Activated naive CD8-positive, alpha-beta T cell treated with anti-CD3 and anti-CD28 coated beads, Interleukin-2, amount 50 U/mL, for 24 hours (primary cell): Measurements from ENCODE around the gene PLP1.
A peak's percentile ranks its signal among the peaks of the same experiment; 100 is the strongest.

Source experiments
- ATAC-seq: fragments of 150-1000 bp; cut with Tn5 transposase; one replicate; pipeline ENCODE4 v1.10.0; 2021
- DNase-seq: peaks from one replicate; pipeline ENCODE4 v3.0.0; 2021
- H3K27ac Mint-ChIP-seq: one replicate; pipeline ENCODE4 v1.8.0; 2021; ENCODE audit warnings: mild to moderate bottlenecking, mixed read lengths
- H3K27me3 Mint-ChIP-seq: one replicate; pipeline ENCODE4 v1.8.0; 2021; ENCODE audit warnings: mixed read lengths
- H3K36me3 Mint-ChIP-seq: one replicate; pipeline ENCODE4 v1.8.0; 2021; ENCODE audit warnings: low read depth, mixed read lengths
- H3K4me1 Mint-ChIP-seq: one replicate; pipeline ENCODE4 v1.8.0; 2021; ENCODE audit warnings: mixed read lengths
- H3K4me3 Mint-ChIP-seq: one replicate; pipeline ENCODE4 v1.8.0; 2021; ENCODE audit warnings: mild to moderate bottlenecking, moderate library complexity, mixed read lengths
- H3K9me3 Mint-ChIP-seq: one replicate; pipeline ENCODE4 v1.8.0; 2021; ENCODE audit warnings: mixed read lengths

PLP1 gene, protein sequence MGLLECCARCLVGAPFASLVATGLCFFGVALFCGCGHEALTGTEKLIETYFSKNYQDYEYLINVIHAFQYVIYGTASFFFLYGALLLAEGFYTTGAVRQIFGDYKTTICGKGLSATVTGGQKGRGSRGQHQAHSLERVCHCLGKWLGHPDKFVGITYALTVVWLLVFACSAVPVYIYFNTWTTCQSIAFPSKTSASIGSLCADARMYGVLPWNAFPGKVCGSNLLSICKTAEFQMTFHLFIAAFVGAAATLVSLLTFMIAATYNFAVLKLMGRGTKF

DNA sequence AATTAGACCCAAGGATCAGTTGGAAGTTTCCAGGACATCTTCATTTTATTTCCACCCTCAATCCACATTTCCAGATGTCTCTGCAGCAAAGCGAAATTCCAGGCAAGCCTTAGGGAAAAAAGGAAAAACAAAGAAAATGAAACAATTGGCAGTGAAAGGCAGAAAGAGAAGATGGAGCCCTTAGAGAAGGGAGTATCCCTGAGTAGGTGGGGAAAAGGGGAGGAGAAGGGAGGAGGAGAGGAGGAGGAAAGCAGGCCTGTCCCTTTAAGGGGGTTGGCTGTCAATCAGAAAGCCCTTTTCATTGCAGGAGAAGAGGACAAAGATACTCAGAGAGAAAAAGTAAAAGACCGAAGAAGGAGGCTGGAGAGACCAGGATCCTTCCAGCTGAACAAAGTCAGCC, at the start of gene PLP1:
Gene PLP1, plus strand, starts transcription at position 295 of the 400 bp plus-strand sequence. CDS start 156 bp downstream, outside the sequence.
- Mint-ChIP-seq H3K4me1 (no peaks in the 10 kb centered on the region), H3K4me3 (no peak within 1 kb of the TSS), H3K36me3 (no peaks in the 10 kb centered on the region), H3K27me3 (peaks cover 3% of the 10 kb centered on the region), H3K9me3 (no peaks in the 10 kb centered on the region), H3K27ac (no peak within 1 kb of the TSS)
- no peak for ATAC-seq
- no peak for DNase-seq

DNA sequence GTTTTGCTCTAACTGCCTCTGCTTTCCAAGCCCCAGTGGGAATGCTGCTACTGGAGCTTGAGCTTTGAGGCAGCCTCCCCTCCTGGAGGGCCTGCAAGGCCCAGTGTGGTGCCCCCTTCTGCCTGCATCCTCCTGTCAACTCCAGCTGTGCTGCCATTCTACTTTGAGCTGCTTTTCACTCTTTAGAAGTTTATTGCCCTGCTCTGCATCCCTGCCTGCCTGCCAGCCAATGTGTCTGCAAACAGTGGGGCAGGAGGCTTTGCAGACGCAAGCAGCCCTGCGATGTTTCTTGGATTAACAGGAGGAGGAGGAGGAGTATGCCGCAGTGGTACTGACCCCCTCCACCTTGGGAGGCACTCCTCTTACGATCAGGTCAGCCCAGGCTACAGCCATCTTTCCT, 49.5 kb upstream of the PLP1 start:
- H3K4me1 Mint-ChIP-seq = no peaks in the 10 kb centered on the region
- H3K9me3 Mint-ChIP-seq = no peaks in the 10 kb centered on the region
- H3K4me3 Mint-ChIP-seq = no peak overlapping the region
- no peak for DNase-seq
- peaks cover 3% of the 10 kb centered on the region for H3K27me3 Mint-ChIP-seq
- no peak overlapping the region for H3K27ac Mint-ChIP-seq
- H3K36me3 Mint-ChIP-seq = no peaks in the 10 kb centered on the region
- ATAC-seq = no peak

DNA sequence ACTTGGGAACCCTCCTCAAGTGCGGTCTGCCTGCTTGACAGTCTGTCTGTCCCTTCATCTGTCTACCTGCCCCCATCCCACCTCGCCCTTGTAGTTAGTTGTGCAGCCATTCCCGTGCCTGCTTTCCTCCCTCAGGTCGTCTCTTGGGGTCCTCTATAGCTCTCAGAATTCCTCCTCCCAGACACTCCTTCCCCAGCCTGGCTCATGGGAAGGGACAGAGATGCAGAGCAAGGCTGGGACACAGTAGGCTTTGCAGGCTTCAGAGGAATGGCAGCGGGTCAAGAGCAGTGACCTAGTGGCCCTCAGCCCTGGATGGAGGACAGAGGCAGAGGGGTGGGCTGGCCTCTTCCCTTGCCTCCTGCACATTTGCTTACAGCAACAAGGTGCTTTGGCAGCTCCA, 47.6 kb upstream of the PLP1 start:
- ATAC-seq = no peak
- no peaks in the 10 kb centered on the region for H3K36me3 Mint-ChIP-seq
- no peaks in the 10 kb centered on the region for H3K9me3 Mint-ChIP-seq

DNA sequence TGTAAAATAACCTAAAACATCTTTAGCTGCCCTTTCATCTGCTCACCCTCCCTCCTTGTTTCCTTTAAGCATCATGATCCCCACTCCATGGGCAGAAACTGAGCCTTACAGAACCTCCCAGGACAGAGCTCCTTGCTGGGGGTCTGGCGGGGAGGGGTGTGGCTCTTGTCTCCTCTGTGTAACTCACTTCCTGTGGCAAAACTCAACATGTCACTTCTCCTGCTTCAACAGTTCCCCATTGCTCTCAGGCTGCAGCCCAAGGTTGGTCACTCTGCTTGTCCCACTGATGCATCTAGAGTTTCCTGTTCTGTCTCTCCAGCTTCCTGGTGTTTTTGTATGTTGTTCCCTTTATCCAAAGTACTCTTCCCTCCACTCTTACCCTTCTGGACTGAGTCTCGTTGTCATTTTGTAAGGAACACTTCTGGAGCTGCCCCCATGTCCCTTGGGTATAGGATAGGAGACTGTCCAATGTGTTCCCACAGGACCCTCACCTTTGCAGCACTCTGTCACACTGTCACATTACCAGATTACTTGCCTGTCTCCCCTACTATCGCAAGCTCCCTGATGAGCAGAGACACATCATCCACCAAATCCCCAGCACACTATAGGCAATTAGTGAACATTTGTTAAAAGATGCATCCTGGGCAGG, 46.4 kb upstream of the PLP1 start:
- Mint-ChIP-seq H3K27me3 (peaks cover 3% of the 10 kb centered on the region), H3K9me3 (no peaks in the 10 kb centered on the region), H3K36me3 (no peaks in the 10 kb centered on the region), H3K4me1 (peaks cover 9% of the 10 kb centered on the region), H3K27ac (no peak overlapping the region), H3K4me3 (no peak overlapping the region)
- DNase-seq (no peak), ATAC-seq (no peak)

More for the DNA sequence above, 47.6 kb upstream of the PLP1 start:
- H3K27me3 Mint-ChIP-seq = peaks cover 3% of the 10 kb centered on the region
- H3K4me3 Mint-ChIP-seq = no peak overlapping the region
- peaks cover 3% of the 10 kb centered on the region for H3K4me1 Mint-ChIP-seq
- DNase-seq = no peak
- no peak overlapping the region for H3K27ac Mint-ChIP-seq

DNA sequence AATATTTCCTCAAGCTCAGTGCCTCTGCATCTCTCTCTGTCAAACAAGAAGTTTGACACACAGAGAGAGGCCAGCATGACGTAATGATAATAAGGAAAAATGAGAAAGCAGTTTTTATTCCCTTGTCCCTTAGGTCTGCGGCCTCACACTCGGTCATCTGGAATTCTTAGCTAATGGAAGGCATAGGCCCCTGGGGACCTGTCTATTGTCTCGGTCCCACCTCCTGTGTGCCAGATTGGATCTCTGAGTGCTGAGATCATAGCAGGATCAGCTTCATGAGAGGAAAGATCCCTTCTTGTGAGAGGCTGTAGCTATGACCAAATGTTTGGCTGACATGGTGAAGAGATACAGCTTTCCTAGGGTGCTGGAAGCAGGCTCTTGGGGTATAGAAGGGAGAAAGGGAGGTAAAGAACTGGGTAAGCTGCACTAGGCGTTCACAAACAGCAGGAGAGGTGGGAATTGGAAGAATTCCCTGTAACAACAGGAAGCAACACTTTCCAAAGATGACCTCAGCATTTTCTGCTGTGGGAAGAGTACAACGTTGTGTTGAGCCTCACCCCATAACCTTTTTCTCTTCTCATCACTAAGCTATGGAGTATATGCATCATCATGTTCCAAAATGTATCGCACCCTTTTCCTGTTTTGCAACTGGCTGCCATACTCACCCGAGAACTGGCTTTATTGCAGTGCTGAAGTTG, 45.7 kb upstream of the PLP1 start:
- Mint-ChIP-seq H3K27ac (no peak overlapping the region), H3K4me3 (no peak overlapping the region), H3K9me3 (no peaks in the 10 kb centered on the region), H3K4me1 (peaks cover 9% of the 10 kb centered on the region), H3K36me3 (no peaks in the 10 kb centered on the region), H3K27me3 (peaks cover 3% of the 10 kb centered on the region)
- ATAC-seq (no peak), DNase-seq (no peak)

DNA sequence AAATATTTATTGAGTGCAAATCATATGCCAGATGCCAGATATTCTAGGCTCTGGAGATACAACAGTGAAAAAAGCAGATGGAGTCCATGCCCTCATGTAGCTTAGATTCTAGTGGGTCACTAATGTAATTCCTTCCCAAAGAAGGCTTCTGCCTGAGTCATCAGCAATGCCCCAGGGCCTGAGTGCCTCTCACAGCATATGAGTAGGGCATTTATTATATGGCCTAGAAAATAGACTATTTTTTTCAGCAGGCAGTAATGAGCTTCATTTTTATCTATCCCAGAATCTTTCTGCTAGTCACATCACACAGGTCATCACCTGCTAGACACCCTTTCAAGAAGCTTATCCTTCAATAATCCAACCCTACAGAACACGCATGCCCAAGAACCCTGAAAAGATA, 43.6 kb upstream of the PLP1 start:
- Mint-ChIP-seq H3K27ac (no peak overlapping the region), H3K4me3 (no peak overlapping the region), H3K9me3 (no peaks in the 10 kb centered on the region), H3K36me3 (no peaks in the 10 kb centered on the region), H3K27me3 (peaks cover 3% of the 10 kb centered on the region), H3K4me1 (peaks cover 9% of the 10 kb centered on the region)
- no peak for ATAC-seq
- no peak for DNase-seq

DNA sequence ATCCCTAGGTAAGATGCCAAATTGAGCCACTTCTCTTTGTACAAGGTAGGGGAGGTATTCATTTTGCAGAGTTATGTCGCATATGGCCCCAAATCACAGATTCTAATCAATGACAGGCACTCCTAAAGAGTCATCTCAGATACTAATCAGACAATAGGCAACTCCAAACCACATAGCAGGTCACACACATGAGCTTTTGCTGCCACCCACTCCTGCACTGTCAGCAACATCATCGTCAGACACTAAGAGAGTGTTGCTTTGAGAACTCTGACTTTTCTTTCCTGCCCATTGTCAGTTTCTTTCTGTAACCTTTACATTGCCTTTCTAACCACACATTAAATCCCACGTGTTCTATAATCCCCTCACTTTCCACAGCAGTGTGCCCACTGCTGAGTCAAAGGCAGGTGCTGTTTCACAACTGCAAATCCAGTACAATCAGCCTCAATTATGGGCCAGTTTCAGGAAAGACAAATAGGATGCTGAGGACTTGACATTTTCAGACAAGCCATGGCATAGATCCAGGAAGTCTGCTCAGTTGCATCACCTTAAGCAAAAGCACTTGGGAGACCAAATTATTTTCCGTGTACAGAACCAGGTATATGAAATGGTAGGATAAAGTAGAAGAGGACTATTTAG, 42.4 kb upstream of the PLP1 start:
- Mint-ChIP-seq H3K27ac (no peak overlapping the region), H3K4me1 (peaks cover 9% of the 10 kb centered on the region), H3K9me3 (no peaks in the 10 kb centered on the region)

DNA sequence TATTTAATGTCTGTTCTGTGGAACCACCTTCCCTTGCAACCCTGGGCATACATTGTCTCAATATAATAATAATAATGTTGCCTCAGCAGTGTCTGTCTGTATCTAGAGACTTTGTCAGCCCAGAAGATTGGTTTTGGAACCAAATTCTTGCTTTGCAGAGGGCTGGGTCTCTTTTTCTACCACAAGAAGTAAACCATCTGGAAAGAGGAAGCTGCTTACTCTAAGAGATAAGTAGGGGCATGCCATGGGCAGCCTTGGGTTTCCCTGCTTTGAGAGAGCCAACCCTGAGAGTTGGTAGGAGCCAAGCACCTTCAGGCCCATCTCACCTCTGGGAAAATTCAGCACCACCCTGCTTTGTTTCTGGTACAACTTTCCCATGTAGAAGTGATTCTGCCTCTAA, 38.9 kb upstream of the PLP1 start:
- Mint-ChIP-seq H3K9me3 (no peaks in the 10 kb centered on the region), H3K36me3 (no peaks in the 10 kb centered on the region), H3K4me3 (no peak overlapping the region), H3K27ac (no peak overlapping the region), H3K27me3 (no peaks in the 10 kb centered on the region), H3K4me1 (peaks cover 9% of the 10 kb centered on the region)
- no peak for ATAC-seq
- no peak for DNase-seq

More for the DNA sequence above, 42.4 kb upstream of the PLP1 start:
- ATAC-seq (peak; percentile 90), DNase-seq (peak; percentile 1)
- Mint-ChIP-seq H3K4me3 (no peak overlapping the region), H3K27me3 (peaks cover 3% of the 10 kb centered on the region), H3K36me3 (no peaks in the 10 kb centered on the region)

DNA sequence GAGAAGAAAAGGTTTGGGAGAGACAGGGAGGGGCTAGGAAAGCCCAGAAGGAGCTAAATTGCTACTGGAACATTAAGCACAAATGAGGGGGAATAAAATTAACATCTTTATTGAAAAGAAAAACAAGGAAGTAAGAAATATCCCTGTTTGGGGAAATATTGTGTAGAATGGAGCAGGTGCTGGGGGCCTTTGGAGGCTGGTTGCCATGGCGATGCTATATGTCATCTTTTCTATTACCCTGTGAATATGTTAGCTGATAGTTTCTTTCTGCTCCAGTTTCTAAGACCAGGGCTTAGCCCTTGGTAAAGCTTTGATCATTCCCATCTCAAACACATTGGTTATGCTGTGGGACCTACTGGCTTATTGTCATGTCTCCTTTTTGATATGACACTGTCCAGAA, 37.2 kb upstream of the PLP1 start:
- no peaks in the 10 kb centered on the region for H3K27me3 Mint-ChIP-seq
- H3K4me3 Mint-ChIP-seq = no peak overlapping the region
- no peaks in the 10 kb centered on the region for H3K36me3 Mint-ChIP-seq
- H3K27ac Mint-ChIP-seq = no peak overlapping the region
- DNase-seq (no peak), ATAC-seq (no peak)
- H3K9me3 Mint-ChIP-seq = no peaks in the 10 kb centered on the region
- peaks cover 2% of the 10 kb centered on the region for H3K4me1 Mint-ChIP-seq

DNA sequence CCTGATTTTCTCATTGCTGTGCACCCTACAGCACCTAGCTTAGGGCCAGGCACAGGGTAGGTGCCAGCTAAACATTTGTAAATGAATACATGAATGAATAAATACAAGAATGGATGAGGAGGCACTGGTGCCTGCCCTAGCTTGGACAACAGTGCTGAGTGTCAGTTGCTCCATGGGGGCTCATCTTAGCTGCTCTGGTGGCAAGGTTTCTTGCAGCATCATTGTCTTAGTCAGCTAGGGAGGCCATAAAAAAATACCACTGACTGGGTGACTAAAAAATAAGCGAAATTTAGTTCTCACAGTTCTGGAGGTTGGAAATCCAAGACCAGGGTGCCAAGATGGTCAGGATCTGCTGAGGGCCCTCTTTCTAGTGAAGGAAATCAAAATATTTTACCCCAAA, 34.8 kb upstream of the PLP1 start:
- ATAC-seq = no peak

DNA sequence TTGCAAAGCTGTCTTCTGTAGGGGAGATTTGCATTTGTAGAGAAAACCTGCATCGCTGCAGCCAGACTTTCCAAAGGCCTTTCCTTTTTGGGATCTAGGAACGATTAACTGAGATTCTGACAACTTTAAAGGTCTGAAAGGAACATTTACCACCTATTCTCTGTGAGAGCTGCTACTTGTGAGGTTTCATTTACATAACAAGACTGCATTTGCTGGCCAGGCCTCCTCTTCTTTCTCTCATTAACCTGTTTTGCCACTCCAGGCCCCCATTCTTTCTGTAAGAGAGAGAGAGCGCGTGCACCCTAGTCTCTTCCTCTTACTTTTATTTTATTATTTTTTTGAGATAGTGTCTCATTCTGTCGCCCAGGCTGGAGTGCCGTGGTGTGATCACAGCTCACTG, 34.3 kb upstream of the PLP1 start:
- ATAC-seq (no peak), DNase-seq (no peak)
- no peaks in the 10 kb centered on the region for H3K27me3 Mint-ChIP-seq
- no peaks in the 10 kb centered on the region for H3K9me3 Mint-ChIP-seq
- H3K4me3 Mint-ChIP-seq = no peak overlapping the region
- no peaks in the 10 kb centered on the region for H3K4me1 Mint-ChIP-seq
- no peak overlapping the region for H3K27ac Mint-ChIP-seq
- no peaks in the 10 kb centered on the region for H3K36me3 Mint-ChIP-seq

More for the DNA sequence above, 34.8 kb upstream of the PLP1 start:
- H3K9me3 Mint-ChIP-seq = no peaks in the 10 kb centered on the region
- H3K4me3 Mint-ChIP-seq = no peak overlapping the region
- H3K4me1 Mint-ChIP-seq = no peaks in the 10 kb centered on the region
- no peaks in the 10 kb centered on the region for H3K27me3 Mint-ChIP-seq
- no peaks in the 10 kb centered on the region for H3K36me3 Mint-ChIP-seq
- no peak for DNase-seq
- no peak overlapping the region for H3K27ac Mint-ChIP-seq

DNA sequence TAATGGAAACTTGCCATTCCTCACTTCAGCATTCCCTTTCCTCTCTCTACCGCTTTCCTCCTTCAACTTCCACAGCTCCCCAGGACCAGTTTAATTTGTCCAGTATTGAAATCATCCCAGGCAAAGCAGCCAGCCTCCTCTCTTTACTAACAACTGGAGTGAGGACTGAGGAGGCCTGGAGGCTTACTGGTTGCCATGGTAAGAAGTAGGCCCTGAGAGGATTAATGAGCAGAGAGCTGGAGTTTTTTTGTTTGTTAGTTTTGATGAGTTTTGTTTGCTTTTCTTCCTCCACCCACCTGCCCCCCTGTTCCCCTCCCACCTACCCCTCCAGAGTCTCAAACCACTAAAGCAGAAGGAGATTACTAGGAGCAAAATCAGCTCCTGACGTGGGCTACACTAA, 29.5 kb upstream of the PLP1 start:
- no peaks in the 10 kb centered on the region for H3K36me3 Mint-ChIP-seq
- no peak overlapping the region for H3K27ac Mint-ChIP-seq
- no peaks in the 10 kb centered on the region for H3K9me3 Mint-ChIP-seq

DNA sequence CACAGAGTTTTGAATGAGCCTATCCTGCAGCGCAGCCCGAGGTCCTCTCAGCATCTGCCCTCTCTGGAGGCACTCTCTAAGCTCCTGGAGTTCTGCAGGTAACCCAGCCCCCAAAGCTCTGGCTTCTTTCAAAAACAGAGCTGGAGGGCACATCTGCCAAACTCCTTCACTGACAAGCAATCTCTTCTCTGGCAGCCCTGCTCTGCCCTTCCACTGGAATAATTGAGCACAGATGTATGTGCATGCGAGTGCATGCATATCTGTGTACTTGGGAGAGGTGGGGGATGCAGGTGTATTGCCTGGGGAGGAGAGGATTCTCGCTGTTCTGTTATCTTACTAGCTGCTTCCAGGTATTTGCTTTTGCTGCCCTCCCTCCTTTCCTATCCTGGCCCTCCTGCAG, 22.2 kb upstream of the PLP1 start:
- DNase-seq = no peak
- H3K27ac Mint-ChIP-seq = no peak overlapping the region
- H3K36me3 Mint-ChIP-seq = no peaks in the 10 kb centered on the region
- H3K4me1 Mint-ChIP-seq = no peaks in the 10 kb centered on the region
- H3K4me3 Mint-ChIP-seq = no peak overlapping the region
- peaks cover 7% of the 10 kb centered on the region for H3K9me3 Mint-ChIP-seq
- no peak for ATAC-seq
- no peaks in the 10 kb centered on the region for H3K27me3 Mint-ChIP-seq

More for the DNA sequence above, 29.5 kb upstream of the PLP1 start:
- H3K4me1 Mint-ChIP-seq = no peaks in the 10 kb centered on the region
- no peak for DNase-seq
- H3K4me3 Mint-ChIP-seq = no peak overlapping the region
- H3K27me3 Mint-ChIP-seq = no peaks in the 10 kb centered on the region
- no peak for ATAC-seq

DNA sequence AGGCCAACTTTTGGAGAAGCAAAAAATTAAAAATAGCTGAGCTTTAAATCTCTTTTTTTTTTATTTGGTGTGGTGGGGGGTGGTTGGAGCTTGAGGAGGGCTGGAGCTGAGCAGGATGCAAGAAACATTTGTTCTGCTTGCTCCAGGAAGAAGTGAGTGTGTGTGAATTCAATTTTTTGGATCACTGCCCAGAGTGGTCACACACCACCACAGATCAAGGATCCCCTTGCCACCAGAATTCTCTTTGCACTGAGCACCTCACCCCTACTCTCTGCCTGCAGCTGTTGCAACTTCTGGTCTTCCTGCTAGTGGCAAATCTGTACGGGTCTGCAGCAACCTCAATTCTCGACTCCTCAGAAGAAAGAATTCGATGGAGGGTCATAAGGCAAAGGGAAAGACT, 19.9 kb upstream of the PLP1 start:
- Mint-ChIP-seq H3K27me3 (no peaks in the 10 kb centered on the region), H3K4me3 (no peak overlapping the region), H3K36me3 (no peaks in the 10 kb centered on the region)

DNA sequence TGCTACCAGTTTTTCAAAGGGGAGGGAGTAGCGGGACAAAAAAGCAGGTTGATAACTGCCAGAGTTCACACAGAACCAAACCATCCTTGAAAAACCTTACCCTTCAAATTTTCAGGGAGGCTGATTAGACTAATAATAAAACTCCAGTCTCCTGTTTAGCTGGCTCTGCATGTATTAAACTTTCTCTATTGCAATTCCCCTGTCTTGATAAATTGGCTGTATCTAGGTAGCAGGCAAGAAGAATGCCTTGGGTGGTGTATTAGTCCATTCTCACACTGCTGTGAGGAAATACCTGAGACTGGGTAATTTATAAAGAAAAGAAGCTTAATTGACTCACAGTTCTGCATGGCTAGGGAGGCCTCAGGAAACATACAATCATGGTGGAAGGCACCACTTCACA, 18.1 kb upstream of the PLP1 start:
- H3K27ac Mint-ChIP-seq = no peak overlapping the region
- no peak overlapping the region for H3K4me3 Mint-ChIP-seq
- no peaks in the 10 kb centered on the region for H3K4me1 Mint-ChIP-seq
- peaks cover 7% of the 10 kb centered on the region for H3K9me3 Mint-ChIP-seq
- ATAC-seq (no peak), DNase-seq (no peak)
- H3K36me3 Mint-ChIP-seq = no peaks in the 10 kb centered on the region
- no peaks in the 10 kb centered on the region for H3K27me3 Mint-ChIP-seq

More for the DNA sequence above, 19.9 kb upstream of the PLP1 start:
- ATAC-seq (no peak), DNase-seq (no peak)
- Mint-ChIP-seq H3K9me3 (peaks cover 7% of the 10 kb centered on the region), H3K27ac (no peak overlapping the region), H3K4me1 (no peaks in the 10 kb centered on the region)
